Endothelial cell (in vitro differentiated cells): ENCODE data around the gene OAS3. TPM values are rescaled to one million over a fixed set of nuclear protein-coding genes. Genes with fewer than 3 reads are reported as not detected.
"Not testable (repeated sequence)": the region's sequence is repeated elsewhere in the genome, so short reads cannot be mapped to it uniquely, and the experiment has no call there.

Experiments used
- DNase-seq: peaks from one replicate; pipeline ENCODE4 v3.0.0; 2021; ENCODE audit warnings: low spot score
- H3K27ac Mint-ChIP-seq: one replicate; pipeline ENCODE4 v1.8.0; 2021; ENCODE audit warnings: mixed read lengths, inconsistent platforms; ENCODE audit not compliant: unreplicated experiment
- H3K27me3 Mint-ChIP-seq: one replicate; pipeline ENCODE4 v1.8.0; 2021; ENCODE audit warnings: mild to moderate bottlenecking, moderate library complexity, mixed read lengths, inconsistent platforms; ENCODE audit not compliant: unreplicated experiment
- H3K36me3 Mint-ChIP-seq: one replicate; pipeline ENCODE4 v1.8.0; 2021; ENCODE audit warnings: mild to moderate bottlenecking, low read depth, mixed read lengths, inconsistent platforms; ENCODE audit not compliant: unreplicated experiment
- H3K4me1 Mint-ChIP-seq: one replicate; pipeline ENCODE4 v1.8.0; 2021; ENCODE audit warnings: mild to moderate bottlenecking, mixed read lengths, inconsistent platforms; ENCODE audit not compliant: unreplicated experiment
- H3K4me3 Mint-ChIP-seq: one replicate; pipeline ENCODE4 v1.8.0; 2021; ENCODE audit warnings: mild to moderate bottlenecking, mixed read lengths, inconsistent platforms; ENCODE audit not compliant: unreplicated experiment
- H3K9me3 Mint-ChIP-seq: one replicate; pipeline ENCODE4 v1.8.0; 2021; ENCODE audit warnings: mixed read lengths, inconsistent platforms; ENCODE audit not compliant: unreplicated experiment
- CTCF ChIP-seq: fragments of 200-600 bp; sonication (generic); IDR thresholded peaks from one replicate; pipeline ENCODE4 v1.5.0; 2021; ENCODE audit warnings: antibody characterized with exemption; ENCODE audit not compliant: unreplicated experiment
- total RNA-seq: library from RNA; stranded (reverse); fragmentation: NEBNext Ultra II Directional; extraction: Animal tissue kit (Norgen Biotek cat#: 25700); gene quantifications from one replicate; pipeline ENCODE4 v1.2.1, GENCODE V29; 2021; ENCODE audit not compliant: unreplicated experiment

Gene OAS3
- total RNA-seq, 1 donor from 2014 or later, result 2.2 TPM

- no peak for TF ChIP-seq CTCF
- Mint-ChIP-seq H3K4me3 (no peak overlapping the region), H3K9me3 (peaks cover 8% of the 10 kb centered on the region), H3K36me3 (peaks cover 7% of the 10 kb centered on the region), H3K4me1 (no peaks in the 10 kb centered on the region), H3K27ac (no peak overlapping the region), H3K27me3 (peaks cover 2% of the 10 kb centered on the region)
- DNase-seq, result no peak
Observed at GRCh38 chr12:112916270-112916669, 22.0 kb upstream of the OAS3 start.

- no peak for TF ChIP-seq CTCF
- no peak overlapping the region for H3K27ac Mint-ChIP-seq
- H3K4me3 Mint-ChIP-seq, result no peak overlapping the region
- no peak for DNase-seq
- H3K4me1 Mint-ChIP-seq, result no peaks in the 10 kb centered on the region
- H3K36me3 Mint-ChIP-seq, result no peaks in the 10 kb centered on the region
- peaks cover 2% of the 10 kb centered on the region for H3K27me3 Mint-ChIP-seq
- no peaks in the 10 kb centered on the region for H3K9me3 Mint-ChIP-seq
Observed at GRCh38 chr12:112919121-112919520, 19.2 kb upstream of the OAS3 start.

GRCh38 chr12:112924986-112925385 is 13.3 kb upstream of the OAS3 start:
- no peaks in the 10 kb centered on the region for H3K9me3 Mint-ChIP-seq
- H3K36me3 Mint-ChIP-seq, result no peaks in the 10 kb centered on the region
- H3K27me3 Mint-ChIP-seq, result no peaks in the 10 kb centered on the region
- H3K27ac Mint-ChIP-seq, result no peak overlapping the region
- H3K4me3 Mint-ChIP-seq, result no peak overlapping the region
- DNase-seq, result no peak
- TF ChIP-seq CTCF, result no peak
- no peaks in the 10 kb centered on the region for H3K4me1 Mint-ChIP-seq

- not testable (repeated sequence) for H3K36me3 Mint-ChIP-seq, H3K27me3 Mint-ChIP-seq, H3K9me3 Mint-ChIP-seq, H3K27ac Mint-ChIP-seq, H3K4me3 Mint-ChIP-seq, DNase-seq, H3K4me1 Mint-ChIP-seq
Observed at GRCh38 chr12:112926416-112927033, 11.7 kb upstream of the OAS3 start.

GRCh38 chr12:112927475-112927874 is 10.8 kb upstream of the OAS3 start:
- H3K27me3 Mint-ChIP-seq, result no peaks in the 10 kb centered on the region
- TF ChIP-seq CTCF, result no peak
- no peaks in the 10 kb centered on the region for H3K36me3 Mint-ChIP-seq
- H3K9me3 Mint-ChIP-seq, result no peaks in the 10 kb centered on the region
- no peak for DNase-seq
- H3K4me1 Mint-ChIP-seq, result no peaks in the 10 kb centered on the region
- H3K4me3 Mint-ChIP-seq, result peak overlapping the region; percentile 24
- H3K27ac Mint-ChIP-seq, result no peak overlapping the region
